Measurements from ENCODE around the gene NDUFA11. TPM values are rescaled to one million over a fixed set of nuclear protein-coding genes. Genes with fewer than 3 reads are reported as not detected.

Gene NDUFA11
- total RNA-seq, 2 experiments from 2014 or later, result 280 to 293 TPM

DNA sequence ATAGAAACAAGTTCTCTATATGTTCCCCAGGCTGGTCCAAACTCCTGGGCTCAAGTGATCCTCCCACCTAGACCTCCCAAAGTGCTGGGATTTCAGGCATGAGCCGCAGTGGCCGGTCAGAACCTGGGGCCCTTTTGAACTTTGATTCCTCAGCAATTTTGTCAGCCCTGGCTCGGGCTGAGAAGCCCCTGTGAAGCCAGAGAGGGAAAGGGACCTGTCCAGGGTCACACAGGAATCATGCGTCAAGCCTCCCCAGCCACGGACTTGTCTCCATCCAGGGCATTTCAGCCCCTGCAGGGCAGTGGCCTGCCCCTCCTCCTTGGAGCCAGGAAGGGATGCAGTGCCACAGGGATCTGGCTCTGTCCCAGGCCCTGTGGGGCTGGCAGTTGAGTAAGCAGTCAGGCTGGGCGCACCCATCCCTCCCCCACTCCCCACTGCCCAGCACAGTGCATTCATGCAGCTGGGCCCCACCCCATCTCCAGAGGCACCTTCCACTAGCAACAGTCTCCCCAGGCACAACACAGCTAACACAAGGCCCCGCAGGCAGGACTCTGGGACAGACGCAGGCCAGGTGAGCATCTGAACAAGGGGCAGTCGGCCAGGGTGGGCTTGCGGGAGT, 10.3 kb upstream of the NDUFA11 start, which contains the start of gene CAPS:
Gene CAPS, plus strand, starts transcription at position 516 of the 619 bp plus-strand sequence. CDS start 153 bp downstream, outside the sequence.
- no TSS peak for BruUV-seq (replicated peaks)
- Histone ChIP-seq H3K4me2 (ENCODE audit: low read length) (no peak within 1 kb of the TSS), H3K27ac (ENCODE audit: low read depth, low read length, poor library complexity, severe bottlenecking) (no peak within 1 kb of the TSS), H3K4me3 (ENCODE audit: low read depth, low read length, poor library complexity, severe bottlenecking) (no peak within 1 kb of the TSS), H3K36me3 (ENCODE audit: insufficient read depth, low read length) (peaks cover 51% of the 10 kb centered on the region), H3K9me2 (ENCODE audit: insufficient read depth, low read length) (no peaks in the 10 kb centered on the region), H4K20me1 (ENCODE audit: insufficient read depth, low read length) (no peaks in the 10 kb centered on the region), H3K79me2 (ENCODE audit: insufficient read depth, low read depth, low read length) (no peaks in the 10 kb centered on the region), H3K4me1 (ENCODE audit: insufficient read depth, low read length, poor library complexity, severe bottlenecking) (no peaks in the 10 kb centered on the region), H3K9me3 (ENCODE audit: low read length) (no peaks in the 10 kb centered on the region), H2AFZ (ENCODE audit: low read length) (no peak within 1 kb of the TSS)
- POLR2A ChIA-PET, result no interaction called here
- TF ChIP-seq, protein P1, sequence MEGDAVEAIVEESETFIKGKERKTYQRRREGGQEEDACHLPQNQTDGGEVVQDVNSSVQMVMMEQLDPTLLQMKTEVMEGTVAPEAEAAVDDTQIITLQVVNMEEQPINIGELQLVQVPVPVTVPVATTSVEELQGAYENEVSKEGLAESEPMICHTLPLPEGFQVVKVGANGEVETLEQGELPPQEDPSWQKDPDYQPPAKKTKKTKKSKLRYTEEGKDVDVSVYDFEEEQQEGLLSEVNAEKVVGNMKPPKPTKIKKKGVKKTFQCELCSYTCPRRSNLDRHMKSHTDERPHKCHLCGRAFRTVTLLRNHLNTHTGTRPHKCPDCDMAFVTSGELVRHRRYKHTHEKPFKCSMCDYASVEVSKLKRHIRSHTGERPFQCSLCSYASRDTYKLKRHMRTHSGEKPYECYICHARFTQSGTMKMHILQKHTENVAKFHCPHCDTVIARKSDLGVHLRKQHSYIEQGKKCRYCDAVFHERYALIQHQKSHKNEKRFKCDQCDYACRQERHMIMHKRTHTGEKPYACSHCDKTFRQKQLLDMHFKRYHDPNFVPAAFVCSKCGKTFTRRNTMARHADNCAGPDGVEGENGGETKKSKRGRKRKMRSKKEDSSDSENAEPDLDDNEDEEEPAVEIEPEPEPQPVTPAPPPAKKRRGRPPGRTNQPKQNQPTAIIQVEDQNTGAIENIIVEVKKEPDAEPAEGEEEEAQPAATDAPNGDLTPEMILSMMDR (conservative IDR thresholded peaks at IDR 0.05; ENCODE audit: low read length), result no peak
- DNase-seq (ENCODE audit: low spot score), result no peak
- intact Hi-C loops (cut with micrococcal nuclease; ENCODE audit: unreplicated experiment), result no loop called here
- CTCF ChIA-PET (ENCODE audit: unreplicated experiment), result no interaction called here

DNA sequence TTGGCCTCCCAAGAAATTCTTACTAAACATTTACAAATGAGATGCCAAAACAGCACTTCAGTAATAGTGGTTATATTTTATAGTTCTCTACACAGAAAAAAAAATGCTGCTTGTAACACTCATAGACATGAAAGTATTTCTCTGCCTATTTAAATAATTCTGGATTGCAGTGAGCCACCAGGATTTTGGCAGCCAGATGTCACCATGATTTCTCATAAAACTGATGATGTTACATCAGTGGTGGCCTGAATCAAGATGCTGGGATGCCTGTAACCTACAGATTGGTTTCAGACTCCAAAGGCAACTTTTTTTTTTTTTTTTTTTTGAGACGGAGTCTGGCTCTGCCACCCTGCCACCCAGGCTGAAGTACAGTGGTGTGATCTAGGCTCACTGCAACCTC, 7.8 kb upstream of the NDUFA11 start:
- BruUV-seq (replicated peaks), result no TSS peak
- ChIA-PET CTCF (ENCODE audit: unreplicated experiment) (no interaction called here), POLR2A (no interaction called here)
- no peaks in the 10 kb centered on the region for H3K79me2 ChIP-seq (ENCODE audit: insufficient read depth, low read depth, low read length)
- intact Hi-C loops (cut with micrococcal nuclease; ENCODE audit: unreplicated experiment), result no loop called here
- no peak overlapping the region for H3K4me3 ChIP-seq (ENCODE audit: low read depth, low read length, poor library complexity, severe bottlenecking)
- no peaks in the 10 kb centered on the region for H3K9me2 ChIP-seq (ENCODE audit: insufficient read depth, low read length)
- no peak overlapping the region for H3K27ac ChIP-seq (ENCODE audit: low read depth, low read length, poor library complexity, severe bottlenecking)
- no peaks in the 10 kb centered on the region for H3K9me3 ChIP-seq (ENCODE audit: low read length)
- no peak overlapping the region for H3K4me2 ChIP-seq (ENCODE audit: low read length)
- TF ChIP-seq, protein P1 (conservative IDR thresholded peaks at IDR 0.05; ENCODE audit: low read length), result no peak
- TF ChIP-seq EZH2phosphoT487 (IDR thresholded peaks at IDR 0.05; ENCODE audit: borderline replicate concordance, low read depth, low read length), result no peak
- H3K36me3 ChIP-seq (ENCODE audit: insufficient read depth, low read length), result peaks cover 29% of the 10 kb centered on the region
- no peaks in the 10 kb centered on the region for H3K4me1 ChIP-seq (ENCODE audit: insufficient read depth, low read length, poor library complexity, severe bottlenecking)
- H4K20me1 ChIP-seq (ENCODE audit: insufficient read depth, low read length), result no peaks in the 10 kb centered on the region
- no peak overlapping the region for H2AFZ ChIP-seq (ENCODE audit: low read length)
- no peak for DNase-seq (ENCODE audit: low spot score)

DNA sequence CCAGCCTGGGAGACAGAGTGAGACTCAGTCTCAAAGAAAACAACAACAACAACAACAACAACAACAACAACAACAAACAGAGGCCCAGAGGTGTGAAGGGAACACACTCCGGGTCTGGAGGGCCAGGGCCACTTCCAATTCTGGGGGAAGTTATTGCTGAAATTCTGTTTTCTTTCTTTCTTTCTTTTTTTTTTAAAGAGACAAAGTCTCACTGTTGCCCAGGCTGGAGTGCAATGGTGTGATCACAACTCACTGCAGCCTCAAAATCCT, 7.0 kb upstream of the NDUFA11 start:
- no peak overlapping the region for H2AFZ ChIP-seq (ENCODE audit: low read length)
- no peak for DNase-seq (ENCODE audit: low spot score)
- intact Hi-C loops (cut with micrococcal nuclease; ENCODE audit: unreplicated experiment), result no loop called here
- no peaks in the 10 kb centered on the region for H3K9me3 ChIP-seq (ENCODE audit: low read length)
- ChIA-PET CTCF (ENCODE audit: unreplicated experiment) (no interaction called here), POLR2A (no interaction called here)
- no peak overlapping the region for H3K4me3 ChIP-seq (ENCODE audit: low read depth, low read length, poor library complexity, severe bottlenecking)
- no peaks in the 10 kb centered on the region for H3K4me1 ChIP-seq (ENCODE audit: insufficient read depth, low read length, poor library complexity, severe bottlenecking)
- H3K4me2 ChIP-seq (ENCODE audit: low read length), result no peak overlapping the region
- H3K79me2 ChIP-seq (ENCODE audit: insufficient read depth, low read depth, low read length), result no peaks in the 10 kb centered on the region
- no TSS peak for BruUV-seq (replicated peaks)
- TF ChIP-seq, protein P1 (conservative IDR thresholded peaks at IDR 0.05; ENCODE audit: low read length), result no peak
- no peak for TF ChIP-seq EZH2phosphoT487 (IDR thresholded peaks at IDR 0.05; ENCODE audit: borderline replicate concordance, low read depth, low read length)
- no peaks in the 10 kb centered on the region for H4K20me1 ChIP-seq (ENCODE audit: insufficient read depth, low read length)
- no peak overlapping the region for H3K27ac ChIP-seq (ENCODE audit: low read depth, low read length, poor library complexity, severe bottlenecking)
- peaks cover 21% of the 10 kb centered on the region; the same call in 1 of the 2 replicates for H3K36me3 ChIP-seq (ENCODE audit: insufficient read depth, low read length)
- no peaks in the 10 kb centered on the region for H3K9me2 ChIP-seq (ENCODE audit: insufficient read depth, low read length)

Data from OCI-LY7 (cell line).